NCI-H1436 treated with DMSO at 0.1 percent for 48 hours (cell line): Measurements from ENCODE around the gene TMEM45B.
"Not testable (repeated sequence)": the region's sequence is repeated elsewhere in the genome, so short reads cannot be mapped to it uniquely, and the experiment has no call there.

ENCODE experiments used
- DNase-seq: peaks from one replicate; lab custom pipeline; 2025; lab: John Stamatoyannopoulos, UW

TMEM45B gene

DNA sequence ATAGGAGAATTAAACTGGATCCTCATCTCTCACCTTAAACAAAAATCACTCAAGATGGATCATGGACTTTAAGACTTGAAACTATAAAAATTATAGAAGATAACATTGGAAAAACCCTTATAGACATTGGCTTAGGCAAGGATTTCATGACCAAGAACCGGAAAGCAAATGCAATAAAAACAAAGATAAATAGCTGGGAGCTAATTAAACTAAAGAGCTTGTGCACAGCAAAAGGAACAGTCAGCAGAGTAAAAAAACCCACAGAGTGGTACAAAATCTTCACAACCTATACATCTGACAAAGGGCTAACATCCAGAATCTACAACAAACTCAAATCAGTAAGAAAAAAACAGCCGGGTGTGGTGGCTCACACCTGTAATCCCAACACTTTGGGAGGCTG is 7.4 kb upstream of the TMEM45B start:
- DNase-seq = not testable (repeated sequence)

DNA sequence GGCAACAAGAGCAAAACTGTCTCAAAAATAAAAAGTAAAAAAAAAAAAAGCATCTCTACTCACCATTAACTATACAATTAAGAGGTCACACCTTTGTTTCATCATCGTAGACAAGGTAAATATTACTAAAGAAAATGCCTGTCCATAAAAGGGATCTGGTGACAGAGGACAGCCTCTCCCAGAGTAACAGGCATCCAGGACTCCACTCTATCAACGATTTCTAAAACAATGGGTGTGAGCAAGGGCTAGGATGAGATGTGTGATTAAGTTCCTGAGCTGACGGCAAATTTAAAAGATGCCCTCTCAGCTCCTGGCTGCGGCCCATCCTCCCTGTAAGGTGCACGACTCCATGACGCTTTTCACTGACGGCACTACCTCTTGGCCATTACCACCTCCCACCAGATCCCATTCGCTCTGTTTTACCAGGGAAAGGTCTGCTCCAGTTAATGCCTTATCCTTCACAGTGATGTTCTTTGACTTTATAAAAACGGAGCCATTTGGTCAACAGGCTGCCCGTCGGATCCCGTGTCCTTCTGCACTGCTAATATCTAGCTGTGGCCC is 2.3 kb upstream of the TMEM45B start:
- DNase-seq = no peak

DNA sequence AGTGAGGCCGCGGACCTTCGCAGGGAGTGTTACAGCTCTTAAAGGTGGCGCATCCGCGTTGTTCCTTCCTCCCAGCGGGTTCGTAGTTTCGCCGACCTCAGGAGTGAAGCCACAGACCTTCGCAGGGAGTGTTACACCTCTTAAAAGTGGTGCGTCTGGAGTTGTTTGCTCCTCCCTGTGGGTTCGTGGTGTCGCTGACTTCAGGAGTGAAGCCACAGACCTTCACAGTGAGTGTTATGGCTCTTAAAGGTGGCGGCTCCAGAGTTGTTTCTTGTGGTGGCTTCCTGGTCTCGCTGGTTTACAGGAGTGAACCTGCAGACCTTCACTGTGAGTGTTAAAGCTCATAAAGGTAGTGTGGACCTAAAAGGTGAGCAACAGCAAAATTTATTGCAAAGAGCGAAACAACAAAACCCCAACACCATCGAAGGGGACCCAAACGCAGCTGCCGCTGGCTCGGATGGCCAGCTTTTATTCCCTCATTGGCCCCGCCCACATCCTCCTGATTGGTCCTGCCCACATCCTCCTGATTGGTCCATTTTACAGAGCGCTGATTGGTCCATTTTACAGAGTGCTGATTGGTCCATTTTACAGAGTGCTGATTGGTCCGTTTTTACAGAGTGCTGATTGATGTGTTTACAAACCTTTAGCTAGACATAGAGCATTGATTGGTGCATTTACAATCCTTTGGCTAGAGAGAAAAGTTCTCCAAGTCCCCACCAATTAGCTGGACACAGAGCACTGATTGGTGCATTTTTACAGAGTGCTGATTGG is 1.2 kb upstream of the TMEM45B start:
- no peak for DNase-seq

DNA sequence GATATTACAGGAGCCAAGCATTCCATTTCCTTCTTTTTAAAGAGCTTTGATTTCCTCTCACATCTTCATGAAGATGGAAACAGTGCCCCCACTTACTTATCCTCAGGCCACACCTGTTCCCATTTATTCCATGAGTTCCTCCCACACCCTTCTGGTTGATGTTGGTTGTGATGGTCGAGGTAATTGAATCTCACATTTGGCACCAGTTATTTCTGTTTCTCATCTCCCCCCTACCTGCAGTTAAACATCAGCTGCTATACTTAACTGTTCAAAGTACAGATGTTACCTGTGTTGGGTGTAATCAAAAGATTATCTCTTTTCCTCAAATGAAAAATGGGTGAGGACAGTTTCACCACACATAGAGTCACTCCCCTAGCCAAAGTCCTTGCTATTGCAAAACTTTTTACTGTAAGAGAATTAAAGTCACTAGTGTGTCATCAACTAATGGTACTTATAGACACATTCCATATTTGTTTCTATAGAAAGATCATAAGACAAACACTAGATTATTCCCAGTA is 1.9 kb downstream of the TMEM45B start:
- DNase-seq = no peak

DNA sequence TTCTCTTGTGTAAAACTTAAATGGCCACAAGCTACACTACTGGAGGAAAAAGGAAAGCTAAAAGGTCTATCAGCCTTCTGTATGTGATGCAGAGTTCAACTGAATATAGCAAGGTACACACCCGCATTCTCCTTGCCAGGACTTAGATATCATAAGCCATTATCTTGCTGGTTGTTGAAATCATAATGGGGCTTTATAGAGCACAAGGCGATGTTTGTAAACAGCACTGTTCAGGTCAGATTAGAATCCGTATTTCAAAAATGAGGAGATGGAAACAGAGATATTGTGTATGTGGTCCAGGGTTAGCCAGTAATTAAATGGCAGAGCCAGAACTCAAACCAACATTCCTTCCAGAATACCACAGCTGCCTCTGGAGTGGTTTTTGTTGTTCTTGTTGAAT is 2.6 kb downstream of the TMEM45B start:
- not testable (repeated sequence) for DNase-seq

DNA sequence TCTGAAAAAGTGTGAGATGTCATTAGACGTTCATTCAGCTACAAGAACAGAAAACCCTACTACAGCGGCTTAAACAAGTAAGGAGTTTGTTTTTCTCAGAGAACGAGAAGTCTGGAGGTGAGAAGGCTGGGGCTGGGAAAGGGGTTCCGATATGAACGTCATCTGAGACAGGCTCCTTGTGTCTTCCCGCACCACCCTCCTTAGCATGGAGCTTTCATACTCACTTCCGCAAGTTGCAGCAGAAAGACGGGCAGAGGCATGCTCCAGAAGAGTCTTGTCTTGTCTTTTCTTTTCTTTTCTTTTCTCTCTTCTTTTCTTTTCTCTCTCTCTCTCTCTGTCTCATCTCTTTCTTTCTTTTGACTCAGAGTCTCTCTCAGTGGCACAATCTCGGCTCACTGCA is 3.6 kb downstream of the TMEM45B start:
- DNase-seq = no peak

DNA sequence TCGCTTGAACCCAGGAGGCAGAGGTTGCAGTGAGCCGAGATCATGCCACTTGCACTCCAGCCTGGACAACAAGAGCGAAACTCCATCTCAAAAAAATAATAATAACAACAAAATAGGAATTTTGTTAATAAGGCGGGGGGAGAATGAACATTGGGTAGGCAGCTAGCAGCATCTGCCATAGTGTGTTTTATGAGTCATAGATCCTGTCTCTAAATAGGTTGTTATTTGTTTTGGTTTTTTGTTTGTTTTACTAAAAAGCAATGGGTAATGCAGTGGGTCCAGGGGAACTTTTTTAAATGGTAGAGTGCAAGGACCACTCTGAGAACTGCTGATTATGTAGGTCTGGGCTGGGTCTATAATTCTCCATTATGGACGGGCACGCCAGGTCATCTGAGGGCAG is 4.6 kb downstream of the TMEM45B start:
- not testable (repeated sequence) for DNase-seq

DNA sequence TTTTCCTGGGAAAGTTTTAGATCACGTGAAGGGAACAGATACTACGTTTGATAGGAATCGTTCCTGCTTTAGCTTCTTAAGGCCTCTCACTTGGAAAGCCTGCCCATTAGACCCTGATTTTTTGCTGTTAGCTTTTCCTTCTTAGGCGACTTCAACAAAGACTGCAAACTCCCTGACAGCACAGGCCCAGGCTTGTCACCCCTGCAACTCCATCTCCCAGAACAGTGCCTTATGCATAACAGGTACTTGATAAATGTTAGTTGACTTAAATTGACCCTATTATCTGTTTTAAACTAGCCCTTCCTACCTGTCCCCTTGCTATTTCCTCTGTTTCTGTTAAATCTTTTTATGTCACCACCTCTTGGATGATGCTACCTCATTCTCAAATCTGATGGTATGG is 7.6 kb downstream of the TMEM45B start:
- not testable (repeated sequence) for DNase-seq

DNA sequence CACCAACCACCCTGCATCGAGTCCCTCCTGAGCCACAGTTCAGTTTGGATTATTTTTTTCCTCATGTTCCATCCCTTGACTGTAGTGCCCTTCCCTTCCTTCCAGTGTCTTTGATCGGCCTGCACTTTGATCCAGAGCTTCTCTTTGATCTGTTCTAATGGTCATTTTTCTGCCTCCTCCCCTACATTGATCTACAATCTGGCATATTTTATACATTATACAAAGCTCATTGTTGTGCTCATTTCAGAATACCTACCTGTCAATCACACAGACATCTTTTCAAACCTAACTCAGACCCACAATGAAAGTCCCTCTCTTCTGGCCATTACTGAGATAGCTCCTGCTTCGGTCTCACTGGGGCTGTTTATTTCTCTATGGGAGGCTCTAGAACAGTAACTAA is 8.2 kb downstream of the TMEM45B start:
- not testable (repeated sequence) for DNase-seq

DNA sequence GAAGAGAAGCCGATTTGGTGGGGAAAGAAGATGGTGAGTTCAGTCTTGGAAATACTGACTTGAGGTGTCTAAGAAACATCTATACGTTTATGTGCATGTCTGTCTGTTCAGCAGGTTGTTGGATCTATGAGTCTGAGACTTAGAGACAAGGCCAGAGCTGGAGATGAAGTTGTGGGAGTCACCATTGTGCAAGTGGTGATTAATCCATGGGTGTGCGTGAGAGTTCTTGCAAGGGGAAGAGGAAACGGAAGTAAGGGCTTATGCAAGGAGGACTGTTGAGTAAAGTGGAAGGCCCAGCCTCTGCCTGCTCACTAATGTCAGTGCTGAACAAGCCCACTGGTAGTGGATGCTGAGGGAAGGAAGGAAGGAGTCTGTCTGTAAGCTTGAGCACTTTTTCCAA is 9.7 kb downstream of the TMEM45B start:
- no peak for DNase-seq

DNA sequence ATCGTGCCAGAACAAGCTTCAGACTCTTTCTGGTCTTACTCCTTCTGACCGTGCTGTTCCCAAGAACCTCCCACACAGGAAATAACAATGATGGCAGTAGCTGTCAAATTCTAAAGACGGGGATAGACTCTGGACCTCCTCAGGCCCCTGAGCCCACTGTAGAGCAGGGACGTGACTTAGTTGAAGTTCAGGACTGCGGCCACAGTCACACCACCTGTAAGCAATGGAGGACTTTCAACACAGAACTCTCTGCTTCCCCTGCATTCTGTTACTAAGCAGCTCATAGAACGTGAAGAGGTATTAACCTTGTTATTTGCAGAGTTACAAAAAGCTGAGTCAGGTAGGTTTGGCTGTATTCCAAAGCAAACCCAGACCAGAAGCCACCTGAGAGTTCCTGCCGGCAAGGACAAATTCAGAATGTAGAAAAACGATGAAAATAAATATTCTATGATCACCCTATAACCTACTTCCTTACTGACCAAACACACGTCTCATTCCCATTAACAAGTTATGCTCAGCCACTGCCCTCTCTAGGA is 12.7 kb downstream of the TMEM45B start:
- no peak for DNase-seq

DNA sequence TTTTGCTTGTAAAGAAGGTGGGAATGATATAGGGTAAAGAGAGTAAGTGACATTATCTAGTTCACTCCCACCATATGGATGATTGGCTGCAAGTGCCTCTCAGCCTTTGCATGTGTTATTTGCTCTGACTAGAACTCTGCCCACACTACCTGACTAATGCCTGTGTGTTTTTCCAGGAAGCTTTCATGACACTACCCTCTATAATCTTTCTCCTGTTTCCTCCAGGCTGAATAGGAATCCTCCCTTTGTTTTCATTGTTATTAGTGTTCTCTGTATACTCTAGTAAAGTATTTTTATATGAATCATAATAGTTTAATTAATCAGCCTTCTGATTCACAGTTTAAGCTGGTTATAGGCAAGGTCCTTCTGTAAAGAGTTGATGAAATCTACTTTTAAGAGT is 13.8 kb downstream of the TMEM45B start:
- not testable (repeated sequence) for DNase-seq

DNA sequence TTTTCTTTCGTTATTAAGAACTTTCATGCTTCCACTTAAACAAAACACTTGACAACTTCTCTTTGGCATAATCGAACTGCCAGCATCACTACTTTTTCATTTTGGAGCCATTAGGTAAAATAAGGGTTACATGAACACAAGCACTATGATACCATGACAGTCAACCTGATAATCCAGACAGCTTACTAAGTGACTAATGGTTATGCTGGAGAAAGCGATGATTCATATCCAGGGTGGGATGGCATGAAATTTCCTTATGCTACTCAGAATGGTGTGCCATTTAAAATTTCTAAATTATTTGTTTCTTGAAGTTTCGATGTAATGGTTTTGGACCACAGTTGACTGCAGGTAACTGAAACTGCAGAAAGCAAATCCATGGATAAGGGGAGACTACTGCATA is 15.6 kb downstream of the TMEM45B start:
- DNase-seq = not testable (repeated sequence)

DNA sequence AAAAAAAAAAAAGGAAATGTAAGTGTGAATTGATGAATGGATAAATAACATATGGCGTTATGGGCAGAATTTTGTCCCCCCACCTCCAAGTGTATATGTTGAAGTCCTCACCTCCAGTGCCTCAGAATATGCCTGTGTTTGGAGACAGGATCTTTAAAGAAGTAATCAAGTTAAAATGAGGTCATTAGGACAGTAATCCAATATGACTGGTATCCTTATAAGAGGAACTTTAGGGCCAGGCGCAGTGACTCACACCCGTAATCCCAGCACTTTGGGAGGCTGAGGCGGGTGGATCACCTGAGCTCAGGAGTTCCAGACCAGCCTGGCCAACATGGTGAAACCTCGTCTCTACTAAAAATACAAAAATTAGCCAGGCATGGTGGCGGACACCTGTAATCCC is 17.6 kb downstream of the TMEM45B start:
- not testable (repeated sequence) for DNase-seq

DNA sequence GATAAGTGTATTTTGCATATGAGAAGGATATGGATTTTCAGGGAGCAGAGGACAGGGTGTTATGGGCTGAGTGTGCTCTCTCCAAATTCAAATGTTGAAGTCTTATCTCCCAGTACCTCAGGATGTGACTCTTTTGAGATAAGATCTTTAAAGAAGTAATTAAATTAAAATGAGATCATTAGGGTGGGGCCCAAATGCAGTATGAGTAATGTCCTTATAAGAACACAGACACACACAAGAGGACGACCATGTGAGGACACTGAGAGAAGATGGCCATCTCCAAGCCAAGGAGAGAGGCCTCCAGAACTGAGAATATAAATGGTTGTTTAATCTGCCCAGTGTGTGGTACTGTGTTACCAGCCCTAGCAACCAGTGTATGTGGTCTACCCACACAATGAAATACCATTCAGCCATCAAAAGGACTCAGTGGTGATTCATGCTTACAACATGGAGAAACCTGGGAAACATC is 20.8 kb downstream of the TMEM45B start:
- not testable (repeated sequence) for DNase-seq

DNA sequence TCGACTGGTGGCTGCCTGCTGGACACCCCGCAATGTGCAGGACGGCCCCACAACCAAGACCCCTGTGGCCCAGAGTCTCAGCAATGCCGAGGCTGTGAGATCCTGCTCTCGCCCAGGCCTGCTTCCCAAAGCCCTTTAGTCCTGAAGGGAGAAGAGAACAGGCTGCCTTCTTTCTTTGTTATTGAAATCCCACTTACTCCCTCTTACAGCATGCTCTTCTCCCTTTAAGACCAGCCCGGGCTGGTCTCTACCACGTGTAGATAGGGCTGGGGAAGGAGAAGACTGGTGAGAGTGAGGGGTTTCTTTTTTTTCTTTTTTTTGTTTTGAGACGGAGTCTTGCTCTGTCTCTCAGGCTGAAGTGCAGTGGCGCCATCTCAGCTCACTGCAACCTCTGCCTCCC is 21.3 kb downstream of the TMEM45B start:
- no peak for DNase-seq

DNA sequence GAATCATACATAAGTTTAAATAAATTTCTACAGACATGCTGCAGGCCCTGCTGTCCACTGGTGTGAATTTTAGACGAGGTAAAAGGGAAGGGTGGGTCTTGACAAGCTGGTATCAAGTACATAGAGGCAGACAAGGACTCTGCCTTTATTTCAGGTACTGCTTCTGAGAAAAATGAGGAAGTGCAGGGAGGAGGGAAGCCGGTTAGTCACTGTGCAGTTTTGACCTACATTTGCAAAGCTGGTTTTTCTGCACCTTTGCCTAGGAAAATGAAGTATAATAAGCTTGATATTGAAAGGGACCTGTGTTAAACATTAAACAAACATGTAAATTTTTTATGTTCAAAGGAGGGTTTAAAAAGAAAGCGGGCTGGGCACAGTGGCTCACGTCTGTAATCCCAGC is 24.6 kb downstream of the TMEM45B start:
- no peak for DNase-seq

DNA sequence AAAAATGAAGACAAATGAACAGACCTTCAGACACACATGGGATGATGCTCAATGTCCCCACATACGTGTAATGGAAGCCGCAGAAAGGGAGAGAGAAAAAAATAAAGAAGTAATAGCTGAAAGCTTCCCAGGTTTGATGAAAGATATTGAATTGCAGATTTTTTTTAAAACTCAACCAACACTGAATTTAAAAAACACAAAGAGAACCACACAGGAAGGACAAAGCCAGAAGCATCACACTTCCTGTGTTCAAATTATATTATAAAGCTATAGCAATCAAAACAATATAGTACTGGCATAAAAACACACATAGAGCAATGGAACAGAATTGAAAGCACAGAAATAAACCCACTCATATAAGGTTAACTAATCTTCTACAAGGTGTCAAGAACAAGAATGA is 26.5 kb downstream of the TMEM45B start:
- DNase-seq = no peak

DNA sequence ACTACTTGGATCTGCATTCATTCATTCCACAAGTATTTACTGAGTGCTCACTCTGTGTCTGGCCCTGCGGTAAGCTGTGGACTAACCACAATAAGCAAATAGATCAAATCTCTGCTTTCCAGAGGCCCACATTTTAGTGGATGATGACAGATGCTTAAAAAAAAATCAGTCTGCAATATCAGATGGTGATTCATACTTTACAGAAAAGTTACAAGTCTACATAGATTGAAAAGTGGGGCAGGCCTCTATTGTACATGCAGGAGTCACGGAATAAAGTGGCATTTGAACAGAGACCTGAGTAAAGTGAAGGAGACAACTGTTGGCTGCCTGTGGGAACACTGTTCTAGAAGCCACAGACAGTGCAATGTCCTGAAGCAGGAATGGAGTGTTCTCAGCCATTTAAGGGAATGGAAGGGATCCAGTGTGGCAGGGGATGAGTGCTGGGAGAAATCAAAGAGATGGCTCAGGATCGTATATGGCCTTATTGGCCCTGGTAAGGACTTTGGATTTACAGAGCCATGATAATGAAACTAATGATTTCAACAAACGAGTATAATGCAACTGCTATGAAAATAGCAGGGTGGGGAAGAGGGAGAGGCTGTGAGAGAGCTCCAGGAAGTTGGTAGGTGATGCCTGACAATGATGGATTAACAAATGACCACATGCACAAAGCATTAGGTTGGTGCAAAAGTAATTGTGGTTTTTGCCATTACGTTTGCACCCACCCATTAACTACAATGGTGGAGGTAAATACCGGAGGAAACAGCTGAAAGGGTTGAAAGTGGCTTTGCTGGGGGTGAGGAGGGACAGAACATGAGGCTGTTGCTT is 31.1 kb downstream of the TMEM45B start:
- DNase-seq = no peak

DNA sequence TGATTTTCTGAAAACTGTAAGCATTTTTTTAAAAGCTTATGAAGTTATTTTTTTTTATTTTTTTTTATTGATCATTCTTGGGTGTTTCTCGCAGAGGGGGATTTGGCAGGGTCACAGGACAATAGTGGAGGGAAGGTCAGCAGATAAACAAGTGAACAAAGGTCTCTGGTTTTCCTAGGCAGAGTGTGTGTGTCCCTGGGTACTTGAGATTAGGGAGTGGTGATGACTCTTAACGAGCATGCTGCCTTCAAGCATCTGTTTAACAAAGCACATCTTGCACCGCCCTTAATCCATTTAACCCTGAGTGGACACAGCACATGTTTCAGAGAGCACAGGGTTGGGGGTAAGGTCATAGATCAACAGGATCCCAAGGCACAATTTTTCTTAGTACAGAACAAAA is 31.7 kb downstream of the TMEM45B start:
- not testable (repeated sequence) for DNase-seq

DNA sequence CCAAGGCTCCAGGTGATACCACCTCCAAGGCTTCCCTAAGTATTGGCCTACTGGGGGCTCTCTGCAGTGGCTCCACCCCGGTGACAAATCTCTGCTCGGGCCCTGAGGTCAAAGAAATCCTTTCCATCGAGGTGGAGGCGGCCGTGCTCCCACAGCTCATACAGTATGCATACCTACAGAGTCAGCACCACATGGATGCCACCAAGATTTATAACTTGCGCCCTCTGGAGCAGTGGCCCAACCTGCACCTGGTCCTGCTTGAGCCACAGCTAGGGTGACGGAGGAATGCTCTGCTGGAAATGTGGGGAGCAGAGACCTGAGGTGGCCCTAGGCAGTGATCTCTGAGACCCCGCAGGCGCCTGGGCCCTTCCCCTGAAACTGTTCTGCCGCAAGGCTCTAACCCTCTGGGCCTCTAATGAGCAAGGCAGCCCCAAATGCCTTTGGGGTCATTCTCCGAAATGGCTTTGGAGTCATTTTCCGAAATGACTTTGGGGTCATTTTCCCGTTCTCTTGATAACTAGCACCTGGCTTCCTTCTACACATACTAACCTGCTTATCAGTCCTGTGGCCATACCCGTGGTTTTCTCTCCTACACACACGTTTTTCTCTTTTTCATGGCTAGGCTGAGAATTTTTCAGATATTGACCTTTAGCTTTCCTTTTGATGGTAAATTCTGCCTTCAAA is 33.9 kb downstream of the TMEM45B start:
- DNase-seq = no peak
